Keratinocyte (primary cell): ENCODE data around the gene MYO9A.
"Not testable (repeated sequence)": the region's sequence is repeated elsewhere in the genome, so short reads cannot be mapped to it uniquely, and the experiment has no call there.

Source experiments
- CTCF ChIP-seq, 3 experiments: IDR thresholded peaks in 1 of 3; conservative IDR thresholded peaks in 1 of 3; optimal IDR thresholded peaks in 1 of 3; 2 replicates in 2 of 3; 3 replicates in 1 of 3; pipeline versions ENCODE3 to v1.5.1; 2011; ENCODE audit warnings: low read length in 3 of 3, mild to moderate bottlenecking in 3 of 3, moderate library complexity in 2 of 3, control low read depth in 1 of 3, inconsistent platforms in 1 of 3; ENCODE audit not compliant: insufficient read depth in 2 of 3; ENCODE audit errors: extremely low read depth in 1 of 3
- EZH2 ChIP-seq: IDR thresholded peaks from one replicate; pipeline ENCODE4 v1.6.1; 2012; ENCODE audit warnings: inconsistent platforms, mild to moderate bottlenecking, low read length, moderate library complexity

- not testable (repeated sequence) for TF ChIP-seq CTCF (optimal IDR thresholded peaks at IDR 0.05 in 1 of 3, IDR thresholded peaks at IDR 0.05 in 1 of 3, conservative IDR thresholded peaks at IDR 0.05 in 1 of 3; ENCODE audit: extremely low read depth in 1 of 3, insufficient read depth in 2 of 3, low read length in 3 of 3); EZH2
These were observed 61.7 kb downstream of the MYO9A start for GRCh38 chr15:72056217-72056616.
